GM18498 (cell line): ENCODE measurements around the gene HDGFL2.

ENCODE experiments used
- ATAC-seq: cut with Tn5 transposase; IDR thresholded peaks from one replicate; pipeline ENCODE4 v1.9.1; 2021; ENCODE audit warnings: mild to moderate bottlenecking, moderate library complexity; ENCODE audit not compliant: unreplicated experiment

The HDGFL2 gene

DNA sequence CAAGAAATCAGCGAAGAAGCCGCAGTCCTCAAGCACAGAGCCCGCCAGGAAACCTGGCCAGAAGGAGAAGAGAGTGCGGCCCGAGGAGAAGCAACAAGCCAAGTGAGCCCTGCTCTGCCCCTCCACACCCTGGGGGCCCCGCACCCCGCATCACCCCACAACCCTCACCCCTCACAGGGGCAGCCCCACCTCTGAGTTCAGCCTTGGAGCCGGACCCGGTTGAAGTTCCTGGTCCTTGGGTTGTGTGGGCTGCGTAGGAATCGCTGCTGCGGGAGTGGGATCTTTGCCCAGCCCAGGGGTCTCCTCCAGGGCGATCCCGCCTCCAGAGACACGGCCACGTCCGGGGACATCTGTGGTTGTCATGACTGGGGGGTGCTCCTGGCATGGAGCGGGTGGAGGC lies 24.2 kb downstream of the HDGFL2 start:
- ATAC-seq: no peak

DNA sequence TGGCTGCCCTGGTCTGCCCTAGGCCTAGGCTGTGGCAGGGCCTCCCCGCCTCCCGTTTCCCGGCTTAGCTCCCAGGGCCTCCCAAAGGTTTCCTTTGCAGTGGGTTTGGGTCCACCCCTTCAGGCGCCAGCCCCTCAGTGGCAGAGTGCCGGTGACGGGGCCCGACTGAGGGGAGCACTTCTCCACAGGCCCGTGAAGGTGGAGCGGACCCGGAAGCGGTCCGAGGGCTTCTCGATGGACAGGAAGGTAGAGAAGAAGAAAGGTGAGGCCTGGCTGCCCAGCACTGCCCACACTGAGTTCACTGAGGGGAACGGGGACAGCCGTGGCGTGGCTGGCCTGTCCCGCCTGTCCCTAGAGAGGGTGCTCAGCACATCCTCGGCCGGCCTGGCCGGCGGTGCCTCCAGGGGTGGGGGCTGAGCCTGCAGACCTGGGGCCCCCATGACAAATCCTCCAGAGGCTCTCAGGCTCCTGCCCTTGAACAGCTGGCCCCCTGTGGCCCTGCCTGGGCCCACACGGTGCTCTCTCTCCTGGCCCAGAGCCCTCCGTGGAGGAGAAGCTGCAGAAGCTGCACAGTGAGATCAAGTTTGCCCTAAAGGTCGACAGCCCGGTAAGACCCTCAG lies 25.8 kb downstream of the HDGFL2 start:
- no peak for ATAC-seq

DNA sequence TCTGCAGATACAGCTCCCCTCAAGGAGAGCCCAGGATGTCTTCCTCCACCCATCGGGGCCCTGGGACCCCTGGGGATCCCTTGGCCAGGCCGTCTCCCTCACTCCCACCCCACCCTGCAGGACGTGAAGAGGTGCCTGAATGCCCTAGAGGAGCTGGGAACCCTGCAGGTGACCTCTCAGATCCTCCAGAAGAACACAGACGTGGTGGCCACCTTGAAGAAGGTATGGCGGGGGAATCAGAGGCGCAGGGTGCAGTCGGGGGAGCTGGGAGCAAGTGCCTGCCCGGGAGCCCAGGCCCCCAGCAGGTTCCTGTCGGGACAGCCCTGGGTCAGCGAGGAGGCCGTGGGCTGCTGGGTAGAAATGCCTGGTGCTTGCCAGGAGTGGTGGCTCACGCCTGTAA lies 26.6 kb downstream of the HDGFL2 start:
- ATAC-seq: no peak

DNA sequence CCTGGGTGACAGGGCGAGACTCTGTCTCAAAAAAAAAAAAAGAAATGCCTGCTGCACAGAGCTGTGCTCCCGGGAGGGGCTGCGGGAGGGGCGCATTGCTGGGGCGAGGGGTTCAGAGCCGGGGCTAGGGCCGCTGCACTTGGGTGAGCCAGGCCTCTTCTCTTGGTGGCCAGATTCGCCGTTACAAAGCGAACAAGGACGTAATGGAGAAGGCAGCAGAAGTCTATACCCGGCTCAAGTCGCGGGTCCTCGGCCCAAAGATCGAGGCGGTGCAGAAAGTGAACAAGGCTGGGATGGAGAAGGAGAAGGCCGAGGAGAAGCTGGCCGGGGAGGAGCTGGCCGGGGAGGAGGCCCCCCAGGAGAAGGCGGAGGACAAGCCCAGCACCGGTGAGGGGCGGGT lies 27.2 kb downstream of the HDGFL2 start:
- ATAC-seq: no peak

DNA sequence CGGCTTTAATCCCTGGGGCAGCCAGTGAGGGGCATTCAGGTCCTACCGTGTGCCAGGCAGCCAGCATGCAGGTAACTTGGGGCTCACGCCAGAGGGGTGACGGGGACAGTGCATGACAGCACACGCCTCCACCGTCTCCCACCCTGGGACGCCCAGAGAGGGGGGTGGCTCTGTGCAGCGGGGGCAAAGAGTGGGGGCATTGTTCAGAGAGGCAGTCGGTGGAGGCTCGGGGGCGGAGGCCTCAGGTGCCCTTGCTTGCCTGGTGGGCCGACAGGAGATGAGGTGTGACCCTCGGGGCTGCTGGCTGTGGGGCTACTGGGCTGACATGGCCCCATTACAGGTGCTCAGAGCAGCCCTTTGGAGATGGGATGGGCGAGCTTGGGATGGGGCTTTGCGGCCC lies 27.8 kb downstream of the HDGFL2 start:
- ATAC-seq: no peak

DNA sequence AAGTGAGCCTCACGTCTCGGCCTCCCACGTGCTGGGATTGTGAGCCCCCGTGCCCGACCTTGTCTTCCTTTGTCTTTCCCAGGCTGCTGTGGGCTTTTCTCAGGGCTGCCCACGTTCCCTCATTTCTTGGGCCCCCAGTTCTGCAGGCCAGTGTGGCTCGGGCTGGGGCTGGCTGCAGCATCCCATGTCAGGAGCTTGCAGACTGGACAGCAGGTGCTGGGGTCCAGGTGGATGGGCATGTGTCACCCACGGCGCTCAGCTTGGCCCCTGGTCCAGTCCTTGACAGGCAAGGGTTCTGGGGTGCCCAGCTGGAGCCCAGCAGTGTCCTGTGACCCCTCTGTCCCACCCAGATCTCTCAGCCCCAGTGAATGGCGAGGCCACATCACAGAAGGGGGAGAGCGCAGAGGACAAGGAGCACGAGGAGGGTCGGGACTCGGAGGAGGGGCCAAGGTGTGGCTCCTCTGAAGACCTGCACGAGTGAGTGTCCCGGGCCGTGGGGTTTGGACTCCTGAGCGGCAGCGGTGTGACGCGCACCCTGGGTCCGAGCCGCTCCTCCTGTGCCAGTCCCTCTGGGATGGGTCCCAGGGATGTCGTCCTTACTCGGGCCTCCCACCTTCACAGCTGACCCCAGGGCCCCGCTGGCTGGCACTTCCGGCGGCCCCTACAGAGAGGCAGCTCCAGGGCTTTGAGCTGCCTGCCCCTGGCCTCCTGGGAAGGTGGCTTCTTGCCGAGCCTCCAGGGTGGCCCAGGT lies 28.9 kb downstream of the HDGFL2 start:
- no peak for ATAC-seq

DNA sequence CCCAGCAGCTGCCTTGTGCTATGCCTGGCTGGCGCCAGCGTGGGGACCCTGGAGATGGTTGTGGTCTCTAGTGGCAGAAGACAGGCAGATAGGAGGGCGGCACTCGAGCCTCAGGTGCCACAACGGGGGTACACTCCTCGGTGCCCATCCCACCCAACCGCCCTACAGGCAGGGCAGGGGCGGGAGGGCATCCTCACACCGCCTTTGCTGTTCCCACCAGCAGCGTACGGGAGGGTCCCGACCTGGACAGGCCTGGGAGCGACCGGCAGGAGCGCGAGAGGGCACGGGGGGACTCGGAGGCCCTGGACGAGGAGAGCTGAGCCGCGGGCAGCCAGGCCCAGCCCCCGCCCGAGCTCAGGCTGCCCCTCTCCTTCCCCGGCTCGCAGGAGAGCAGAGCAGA lies 29.6 kb downstream of the HDGFL2 start:
- ATAC-seq: no peak

DNA sequence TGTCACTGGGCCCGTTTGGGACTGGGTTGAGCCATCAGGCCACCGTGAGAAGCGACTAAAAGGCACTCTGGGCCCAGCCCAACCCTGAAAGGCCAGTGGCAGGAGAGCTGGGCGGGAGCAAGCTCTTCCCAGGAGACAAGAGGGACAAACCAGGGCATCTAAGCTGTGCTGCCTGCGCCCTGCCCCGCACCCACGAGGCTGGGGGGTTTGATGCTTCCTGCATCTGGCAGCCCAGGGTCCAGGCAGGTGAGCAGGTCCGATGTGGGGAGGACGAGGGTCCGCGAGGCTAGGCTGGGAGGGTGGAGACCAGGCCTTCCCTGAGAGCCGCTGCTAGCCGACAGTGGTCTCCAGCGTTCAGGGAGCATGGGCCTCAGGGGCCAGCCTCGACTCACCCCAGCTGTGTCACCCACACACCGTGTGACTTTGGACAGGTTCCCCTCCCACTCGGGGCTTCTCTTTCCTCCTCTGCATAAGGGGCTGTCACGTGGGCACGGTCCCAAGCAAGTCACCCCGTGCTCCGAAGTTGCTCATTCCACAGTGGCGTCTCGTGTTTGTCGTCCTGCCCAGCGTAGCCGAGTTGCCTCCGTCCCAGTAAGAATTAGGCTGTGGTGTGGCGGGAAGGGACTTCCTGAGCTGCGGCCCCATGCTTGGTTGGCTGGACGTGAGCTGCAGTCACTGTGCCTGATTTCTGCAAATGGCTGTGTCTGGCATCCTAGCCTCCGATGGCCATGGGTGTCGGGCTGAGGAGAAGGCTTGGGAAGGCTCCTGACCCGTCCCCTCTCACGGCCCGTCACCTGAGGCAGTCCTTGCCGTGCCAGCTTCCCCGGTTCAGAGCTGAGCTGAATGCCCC lies 30.4 kb downstream of the HDGFL2 start:
- ATAC-seq: no peak

DNA sequence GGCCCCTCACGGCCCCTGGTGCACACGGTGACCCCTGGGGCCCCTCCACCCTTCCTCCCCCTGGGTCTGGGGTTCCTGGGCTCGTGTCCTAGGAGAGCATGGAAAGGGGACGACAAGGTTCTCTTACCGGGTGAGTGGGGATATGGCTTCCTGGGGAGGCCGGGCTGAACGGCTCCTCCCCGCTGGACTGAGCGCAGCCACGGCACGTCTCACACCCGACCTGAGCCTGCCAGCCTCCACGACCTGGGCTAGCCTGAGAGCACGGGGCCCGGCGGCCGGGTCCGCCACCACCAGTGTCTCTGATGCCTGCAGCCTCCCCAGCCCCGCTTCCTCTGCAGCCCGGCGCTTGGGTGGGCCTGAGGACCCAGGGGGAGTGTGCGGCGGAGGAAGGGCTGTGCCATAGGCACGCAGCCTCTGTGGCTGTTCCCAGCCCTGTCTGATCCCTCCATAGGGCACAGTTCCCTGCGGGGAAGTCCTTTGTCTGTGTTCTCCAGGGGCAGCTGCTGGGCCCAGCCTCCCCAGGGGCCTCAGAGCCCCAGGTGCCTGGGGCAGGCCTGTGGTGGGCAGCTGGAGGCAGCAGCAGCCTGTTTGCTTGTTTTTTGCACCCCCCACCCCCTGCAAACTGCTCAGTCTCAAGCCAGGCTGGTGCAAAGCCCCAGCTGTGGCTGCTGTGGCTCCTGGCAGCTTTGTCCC lies 31.2 kb downstream of the HDGFL2 start:
- ATAC-seq: no peak

DNA sequence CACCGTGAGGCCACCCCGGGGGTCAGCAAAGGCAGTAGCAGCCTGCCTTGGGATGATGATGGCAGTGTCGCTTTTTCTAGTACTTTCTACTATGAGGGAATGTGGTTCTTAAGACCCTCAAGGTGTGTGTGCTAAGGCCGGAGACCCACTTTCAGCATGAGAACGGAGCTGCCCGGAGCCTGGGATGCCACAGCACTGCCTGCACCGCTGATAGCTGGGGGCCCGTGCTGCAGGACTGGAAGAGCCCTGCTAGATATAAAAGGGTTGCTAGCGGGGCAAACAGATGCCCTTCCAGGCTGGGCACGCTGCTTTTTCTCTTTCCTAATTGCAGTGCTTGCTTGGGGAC lies 31.7 kb downstream of the HDGFL2 start:
- ATAC-seq: no peak

DNA sequence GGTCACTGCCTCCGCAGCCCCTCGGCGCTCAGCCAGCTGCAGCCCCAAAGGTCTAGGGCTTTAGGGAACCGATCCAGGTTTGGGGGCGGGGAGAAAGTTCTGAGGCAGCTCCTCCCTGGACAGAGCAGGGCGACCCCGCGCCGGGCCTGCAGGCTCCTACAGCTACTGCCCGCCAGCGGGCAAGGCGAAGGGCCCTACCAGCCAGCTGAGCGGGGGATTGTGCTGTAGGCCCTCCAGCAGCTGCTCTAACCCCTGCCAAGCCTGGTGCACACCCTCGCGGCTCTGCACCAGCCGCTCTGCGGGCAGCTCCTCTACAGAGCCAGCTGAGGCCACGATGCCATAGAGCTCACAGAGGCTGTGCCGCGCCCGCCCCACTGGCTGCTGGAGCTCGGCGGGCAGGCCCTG lies 32.2 kb downstream of the HDGFL2 start:
- ATAC-seq: no peak

DNA sequence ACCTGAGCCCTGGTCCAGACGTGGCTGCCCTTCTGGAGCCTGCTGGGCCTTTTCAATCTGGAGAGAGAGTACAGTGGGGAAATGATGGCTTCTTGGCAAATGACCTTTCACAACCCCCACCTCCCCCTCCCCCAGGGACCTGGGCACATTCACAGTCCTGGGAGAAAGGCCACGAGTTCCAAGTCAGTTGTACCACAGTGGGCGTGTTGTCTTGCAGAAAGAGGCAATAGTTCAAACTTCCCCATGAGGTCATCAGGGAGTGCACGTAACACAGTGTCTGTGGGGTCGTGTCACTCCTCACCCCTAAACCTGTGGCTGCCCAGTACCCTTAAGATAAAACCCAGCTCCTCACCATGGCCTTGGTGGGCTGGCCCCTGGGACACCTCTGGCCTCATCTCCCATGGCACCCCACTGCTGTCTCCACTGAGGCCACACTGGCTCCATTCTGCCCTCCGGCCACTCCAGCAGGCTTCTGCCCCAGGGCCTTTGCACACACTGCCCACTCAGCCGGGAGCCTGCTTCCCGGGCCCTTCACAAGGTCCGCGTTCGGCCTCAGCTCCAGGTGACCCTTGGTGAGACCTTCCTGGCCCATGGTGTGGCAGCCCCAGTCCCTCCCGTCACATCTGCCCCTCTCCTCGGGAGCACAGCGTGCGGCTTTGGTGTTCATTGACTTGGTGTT lies 32.9 kb downstream of the HDGFL2 start:
- no peak for ATAC-seq

DNA sequence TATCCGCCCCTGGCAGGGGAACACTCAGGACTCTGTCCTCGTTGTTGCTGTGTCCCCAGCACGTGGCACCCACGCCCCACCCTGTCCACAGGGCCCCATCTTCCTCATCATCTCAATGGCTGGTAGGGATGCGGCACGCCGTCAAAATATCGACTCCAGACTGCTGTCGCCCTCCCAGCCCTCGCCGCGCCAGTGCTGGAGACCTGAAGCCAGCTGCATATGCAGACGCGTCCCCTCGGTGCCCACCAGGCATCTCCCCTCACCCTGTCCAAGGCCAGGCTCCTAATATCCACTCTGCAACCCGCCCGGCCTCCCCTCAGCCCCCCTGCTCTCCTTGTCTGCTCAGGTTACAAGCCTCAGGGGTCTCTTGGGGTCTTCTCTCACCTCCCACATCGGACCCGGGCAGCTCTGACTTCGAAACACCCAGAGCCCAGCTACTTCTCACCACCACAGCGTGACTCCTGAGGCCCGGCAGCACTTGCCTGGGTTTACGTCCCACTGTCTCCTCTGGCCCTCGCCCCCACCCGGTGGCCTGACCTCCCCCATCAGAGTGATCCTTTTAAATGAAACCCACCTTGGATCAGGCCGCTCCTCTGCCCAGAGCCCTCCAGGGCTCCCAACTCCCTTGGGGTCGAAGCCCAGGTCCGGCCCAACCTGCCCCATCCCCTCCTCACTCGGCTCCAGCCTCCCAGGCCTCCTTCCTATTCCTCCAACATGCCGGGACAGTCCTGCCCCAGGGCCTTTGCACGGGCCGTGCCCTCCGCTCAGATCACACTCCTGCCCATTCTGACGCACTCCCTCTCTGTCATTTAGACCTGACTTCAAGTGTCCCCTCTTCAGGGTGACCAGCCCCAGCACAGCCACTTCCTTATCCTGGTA lies 33.7 kb downstream of the HDGFL2 start:
- ATAC-seq: no peak

DNA sequence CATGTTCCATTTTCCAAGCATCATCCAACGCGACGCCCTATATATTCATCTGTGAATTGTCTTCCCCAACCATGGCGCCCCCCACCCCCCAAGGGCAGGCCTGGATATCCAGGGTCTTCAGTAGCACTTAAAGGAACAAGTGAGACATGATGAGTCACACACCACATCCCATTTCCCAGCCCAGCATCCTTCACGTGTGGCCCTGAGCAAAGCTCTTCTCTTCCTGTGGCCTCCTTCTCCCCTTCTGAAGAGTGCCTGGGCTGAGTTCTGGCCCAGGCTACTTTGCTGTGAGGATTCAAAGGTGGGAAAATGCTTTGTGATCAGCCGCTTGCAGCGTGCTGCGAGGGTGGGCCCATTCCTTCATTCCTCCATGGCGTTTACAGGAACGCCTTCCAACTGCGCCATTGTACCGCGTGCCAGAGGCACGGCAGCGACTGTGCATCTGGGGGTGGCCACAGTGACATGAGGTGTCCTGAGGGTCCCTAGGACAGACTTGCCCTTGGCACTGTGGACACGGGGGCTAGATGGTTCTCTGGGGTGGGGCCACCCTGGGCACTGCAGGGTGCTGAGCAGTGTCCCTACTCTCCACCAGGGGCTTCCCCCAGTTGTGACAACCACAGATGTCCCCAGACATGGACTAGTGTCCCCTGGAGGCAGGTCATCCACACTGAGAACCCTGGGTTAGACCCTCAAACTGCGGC lies 34.5 kb downstream of the HDGFL2 start:
- ATAC-seq: no peak

DNA sequence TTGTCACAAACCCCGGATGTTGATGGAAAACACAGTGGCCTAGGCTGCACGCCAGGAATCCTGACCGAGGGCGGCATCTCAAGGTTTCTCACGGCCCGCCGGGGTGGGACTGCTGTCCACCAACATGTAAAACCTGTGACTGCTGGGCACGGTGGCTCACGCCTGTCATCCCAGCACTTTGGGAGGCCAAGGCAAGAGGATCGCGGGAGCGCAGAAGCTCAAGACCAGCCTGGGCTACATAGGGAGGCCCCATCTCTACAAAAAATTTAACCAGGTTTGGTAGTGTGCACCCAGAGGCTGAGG lies 35.0 kb downstream of the HDGFL2 start:
- no peak for ATAC-seq

DNA sequence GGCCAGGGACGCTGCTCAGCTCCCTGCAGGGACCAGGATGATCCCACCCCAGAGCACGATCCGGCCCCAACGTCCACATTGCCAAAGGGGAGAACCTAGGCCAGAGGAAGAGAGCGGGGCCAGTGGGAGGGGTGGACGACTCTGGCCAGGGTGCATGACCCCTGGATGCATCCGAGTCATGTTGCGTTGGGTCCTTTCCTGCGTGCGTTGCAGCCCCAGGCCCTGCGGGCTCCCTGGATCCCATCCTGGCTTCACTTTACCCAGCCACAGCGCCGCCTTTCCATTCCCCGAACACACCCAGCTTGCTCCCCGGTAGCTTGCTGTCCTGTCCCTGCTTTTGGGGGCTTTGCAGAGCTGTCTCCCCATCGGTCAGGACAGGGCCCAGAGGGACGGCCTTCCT lies 35.7 kb downstream of the HDGFL2 start:
- no peak for ATAC-seq

DNA sequence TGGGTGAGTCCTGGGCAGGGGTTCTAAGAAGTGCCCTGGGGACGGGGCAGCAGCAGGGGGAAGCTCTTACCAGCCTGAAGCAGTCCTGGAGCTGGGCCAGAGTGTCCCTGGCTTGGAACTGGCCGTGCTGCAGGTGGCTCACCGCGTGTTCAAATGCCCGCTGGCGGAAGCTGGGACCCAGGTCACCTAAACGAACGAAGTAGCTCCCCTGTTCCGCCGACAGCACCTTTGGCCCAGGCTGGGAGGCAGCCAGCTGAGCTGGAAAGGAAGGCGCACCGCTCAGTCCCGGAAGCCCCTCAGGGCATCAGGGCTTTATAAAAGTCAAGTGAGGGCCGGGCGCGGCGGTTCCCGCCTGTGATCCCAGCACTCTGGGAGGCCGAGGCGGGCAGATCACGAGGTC lies 36.6 kb downstream of the HDGFL2 start:
- ATAC-seq: no peak

DNA sequence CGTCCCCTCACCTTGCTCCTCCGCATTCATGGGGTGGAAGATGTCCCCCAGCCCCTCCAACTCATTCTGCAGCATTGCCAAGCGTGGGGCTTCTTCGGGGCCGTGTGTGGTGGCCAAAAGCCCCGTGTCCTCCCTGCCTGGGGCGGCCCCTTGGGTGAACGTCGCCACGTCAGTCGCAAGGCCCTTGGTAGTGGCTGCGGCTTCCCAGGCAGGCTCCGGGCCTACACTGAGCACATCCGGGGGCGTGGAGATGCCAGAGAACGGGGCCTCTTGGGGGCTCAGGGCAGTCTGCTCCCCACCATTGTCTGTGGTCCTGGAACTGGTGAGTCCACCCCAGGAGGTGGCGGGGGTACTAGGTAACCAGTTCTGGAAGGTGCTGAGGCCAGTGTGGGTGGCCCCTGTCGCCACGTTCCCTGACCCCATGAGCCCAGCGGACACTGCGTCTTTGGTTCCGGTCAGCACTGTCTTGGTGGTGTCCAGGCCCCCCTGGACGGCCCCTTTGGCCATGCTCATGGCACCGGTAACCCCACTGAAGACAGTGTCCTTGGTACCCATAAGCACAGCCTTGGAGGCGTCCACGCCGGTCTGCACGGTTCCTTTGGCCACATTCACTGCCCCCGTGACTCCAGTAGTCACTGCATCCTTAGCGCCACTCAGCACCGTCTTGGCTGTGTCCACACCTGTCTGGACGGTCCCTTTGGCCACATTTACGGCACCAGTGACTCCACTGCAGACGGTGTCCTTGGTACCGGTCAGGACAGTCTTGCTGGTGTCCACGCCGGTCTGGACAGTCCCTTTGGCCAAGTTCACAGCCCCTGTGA lies 38.5 kb downstream of the HDGFL2 start:
- ATAC-seq: no peak
